Gastrocnemius medialis (tissue), 4 donors: ENCODE results near the gene PCNX2. TPM values are rescaled to one million over a fixed set of nuclear protein-coding genes. Genes with fewer than 3 reads are reported as not detected.

Source experiments
- ATAC-seq, 2 donors: fragments of 150-250 bp; one replicate each; pipeline ENCODE4 v1.9.1; 2016
- DNase-seq, 2 donors: peaks; one replicate each; pipeline ENCODE4 v3.0.0-alpha.2; 2019
- H3K27ac ChIP-seq, 4 donors: fragments of 200-600 bp; sonication (generic); 1 replicate in 1 of 4; 2 replicates in 3 of 4; pipeline ENCODE4 v1.5.1; 2016 to 2018; ENCODE audit warnings: mild to moderate bottlenecking in 2 of 4, moderate library complexity in 1 of 4
- H3K27me3 ChIP-seq, 3 donors: fragments of 200-600 bp; sonication (generic) in 2 of 3; 1 replicate in 1 of 3; 2 replicates in 2 of 3; pipeline versions ENCODE4 v1.5.1 to v1.6.0; 2016 to 2019; ENCODE audit warnings: mild to moderate bottlenecking in 1 of 3, moderate library complexity in 1 of 3
- H3K36me3 ChIP-seq, 2 donors: fragments of 200-600 bp; sonication (generic) in 1 of 2; one replicate each; pipeline ENCODE4 v1.5.1; 2017 to 2018
- H3K4me1 ChIP-seq, 2 donors: fragments of 200-600 bp; sonication (generic) in 1 of 2; one replicate each; pipeline ENCODE4 v1.5.1; 2016 to 2017; ENCODE audit warnings: mild to moderate bottlenecking in 2 of 2
- H3K4me3 ChIP-seq, 4 donors: fragments of 200-600 bp; sonication (generic) in 3 of 4; 1 replicate in 1 of 4; 2 replicates in 3 of 4; pipeline ENCODE4 v1.5.1; 2016 to 2019; ENCODE audit warnings: mild to moderate bottlenecking in 2 of 4
- H3K9me3 ChIP-seq, 3 donors: fragments of 200-600 bp; sonication (generic) in 2 of 3; 1 replicate in 1 of 3; 2 replicates in 2 of 3; pipeline ENCODE4 v1.5.1; 2016 to 2019
- POLR2A ChIP-seq, 2 donors: fragments of 450-650 bp; IDR thresholded peaks; one replicate each; pipeline ENCODE4 v1.6.1; 2017; ENCODE audit warnings: antibody characterized with exemption in 2 of 2, mild to moderate bottlenecking in 2 of 2, moderate library complexity in 2 of 2
- in situ Hi-C, 4 donors: fragments of 200-750 bp; cut with MboI; loops; one replicate each; pipeline versions ENCODE4 v1.15.0 to v1.8.0; 2017; ENCODE audit warnings: low sequenced_read_pairs in 4 of 4
- intact Hi-C: fragments of 100-400 bp; cut with DNase I; formaldehyde crosslinking; loops from one replicate; pipeline ENCODE4 v1.15.1; 2023; ENCODE audit warnings: low total_unique reads
- total RNA-seq, 4 donors: library from RNA; depleted of rRNA; stranded (reverse); fragments of >200 nt; gene quantifications; one replicate each; pipeline versions ENCODE4 v1.1.0 to v1.2.3, GENCODE V29; 2016
- TF ChIP-seq, protein P1 (sequence below), 5 experiments: fragments of 450-650 bp in 3 of 5; fragments of 200-600 bp in 2 of 5; sonication (generic) in 2 of 5; IDR thresholded peaks in 4 of 5; conservative IDR thresholded peaks in 1 of 5; 1 replicate in 4 of 5; 2 replicates in 1 of 5; pipeline ENCODE4 v1.5.1; 2016 to 2019; ENCODE audit warnings: antibody characterized with exemption in 5 of 5, mild to moderate bottlenecking in 3 of 5, moderate library complexity in 3 of 5

PCNX2 gene
- total RNA-seq, 4 donors from 2014 or later: 0.34 to 5.6 (median 1.9) TPM

DNA sequence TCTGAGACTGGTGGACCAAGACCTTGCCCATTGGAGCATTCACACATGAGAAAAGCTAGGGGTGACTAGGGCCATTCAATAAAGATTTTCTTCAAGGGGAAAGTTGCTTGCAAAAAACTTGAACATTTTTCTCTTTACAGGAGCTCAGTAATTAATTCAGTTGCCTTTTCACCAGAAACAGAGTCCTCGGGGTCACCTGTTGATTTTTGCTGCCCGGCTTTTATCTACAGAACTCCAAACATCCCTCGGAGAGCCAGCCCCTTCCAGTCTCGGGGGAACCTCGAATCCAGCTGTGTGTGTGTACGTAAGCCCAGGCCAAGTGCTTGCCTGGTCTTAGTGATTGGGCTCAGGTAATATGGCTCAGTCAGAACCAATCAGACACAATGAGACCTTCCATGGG is 47.5 kb downstream of the PCNX2 start:
- H3K4me3 ChIP-seq: no peak overlapping the region
- no peaks in the 10 kb centered on the region for H3K4me1 ChIP-seq
- TF ChIP-seq POLR2A (IDR thresholded peaks at IDR 0.05): no peak
- TF ChIP-seq, protein P1, sequence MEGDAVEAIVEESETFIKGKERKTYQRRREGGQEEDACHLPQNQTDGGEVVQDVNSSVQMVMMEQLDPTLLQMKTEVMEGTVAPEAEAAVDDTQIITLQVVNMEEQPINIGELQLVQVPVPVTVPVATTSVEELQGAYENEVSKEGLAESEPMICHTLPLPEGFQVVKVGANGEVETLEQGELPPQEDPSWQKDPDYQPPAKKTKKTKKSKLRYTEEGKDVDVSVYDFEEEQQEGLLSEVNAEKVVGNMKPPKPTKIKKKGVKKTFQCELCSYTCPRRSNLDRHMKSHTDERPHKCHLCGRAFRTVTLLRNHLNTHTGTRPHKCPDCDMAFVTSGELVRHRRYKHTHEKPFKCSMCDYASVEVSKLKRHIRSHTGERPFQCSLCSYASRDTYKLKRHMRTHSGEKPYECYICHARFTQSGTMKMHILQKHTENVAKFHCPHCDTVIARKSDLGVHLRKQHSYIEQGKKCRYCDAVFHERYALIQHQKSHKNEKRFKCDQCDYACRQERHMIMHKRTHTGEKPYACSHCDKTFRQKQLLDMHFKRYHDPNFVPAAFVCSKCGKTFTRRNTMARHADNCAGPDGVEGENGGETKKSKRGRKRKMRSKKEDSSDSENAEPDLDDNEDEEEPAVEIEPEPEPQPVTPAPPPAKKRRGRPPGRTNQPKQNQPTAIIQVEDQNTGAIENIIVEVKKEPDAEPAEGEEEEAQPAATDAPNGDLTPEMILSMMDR (IDR thresholded peaks at IDR 0.05 in 4 of 5, conservative IDR thresholded peaks at IDR 0.05 in 1 of 5): no peak
- intact Hi-C loops (no loop called here), in situ Hi-C loops (loop anchor here (10.0 to 25.0 kb wide), 4 partner anchors 611 to 1386 kb away; partner anchors contain the start of gene SIPA1L2 (in 3 of the 4))
- no peaks in the 10 kb centered on the region for H3K9me3 ChIP-seq
- ATAC-seq (no peak), DNase-seq (no peak)
- no peak overlapping the region for H3K27ac ChIP-seq
- H3K36me3 ChIP-seq: no peaks in the 10 kb centered on the region
- no peaks in the 10 kb centered on the region for H3K27me3 ChIP-seq

DNA sequence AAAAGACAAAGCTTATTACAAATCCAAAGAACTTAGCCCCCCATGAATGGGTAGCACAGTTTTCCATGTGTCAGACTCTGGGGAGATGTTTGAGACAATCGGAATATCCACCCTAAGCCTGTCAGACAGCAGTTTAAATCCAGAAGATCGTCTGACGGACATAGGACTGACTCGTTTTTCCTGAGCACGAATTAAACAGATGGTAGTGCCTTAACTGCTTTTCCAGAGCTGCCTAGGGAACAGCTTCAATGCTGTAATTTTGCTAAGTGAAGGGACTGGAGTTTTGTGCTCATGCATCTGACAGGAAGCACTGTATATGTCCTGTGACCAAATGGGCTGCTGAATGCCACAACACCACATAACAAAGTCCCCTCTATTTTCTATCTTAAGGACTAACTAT is 48.6 kb downstream of the PCNX2 start:
- no peaks in the 10 kb centered on the region for H3K27me3 ChIP-seq
- in situ Hi-C loops (loop anchor here (10.0 to 25.0 kb wide), 4 partner anchors 610 to 1385 kb away; partner anchors contain the start of gene SIPA1L2 (in 3 of the 4)), intact Hi-C loops (no loop called here)
- DNase-seq (no peak), ATAC-seq (no peak)
- TF ChIP-seq, protein P1 (IDR thresholded peaks at IDR 0.05 in 4 of 5, conservative IDR thresholded peaks at IDR 0.05 in 1 of 5): no peak
- TF ChIP-seq POLR2A (IDR thresholded peaks at IDR 0.05): no peak
- H3K27ac ChIP-seq: no peak overlapping the region
- H3K36me3 ChIP-seq: no peaks in the 10 kb centered on the region
- H3K4me3 ChIP-seq: no peak overlapping the region
- H3K9me3 ChIP-seq: no peaks in the 10 kb centered on the region
- no peaks in the 10 kb centered on the region for H3K4me1 ChIP-seq

DNA sequence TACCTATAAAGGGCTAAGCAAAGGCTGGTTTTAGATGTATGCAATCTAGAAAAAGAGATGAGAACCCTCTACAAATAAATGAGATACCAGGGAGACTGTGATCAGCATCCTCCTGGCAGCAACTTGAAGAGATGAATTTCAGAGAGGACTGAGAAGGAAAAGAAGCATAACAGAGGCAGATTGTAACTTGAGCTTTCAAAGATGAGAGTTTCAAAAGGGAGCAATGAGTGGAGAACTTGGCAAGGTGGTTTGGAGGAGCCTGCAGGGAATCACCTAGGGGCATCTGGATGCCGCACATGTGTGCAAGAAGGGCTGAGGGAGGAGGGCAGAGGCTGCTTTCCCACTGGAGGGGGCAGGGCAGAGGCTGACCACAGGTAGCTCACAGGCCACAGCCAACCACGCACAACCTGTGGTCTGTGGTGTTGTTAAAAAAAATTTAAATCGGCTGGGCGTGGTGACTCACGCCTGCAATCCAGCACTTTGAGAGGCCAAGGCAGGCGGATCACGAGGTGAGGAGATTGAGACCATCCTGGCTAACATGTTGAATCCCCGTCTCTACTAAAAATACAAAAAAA is 50.2 kb downstream of the PCNX2 start:
- H3K27ac ChIP-seq: no peak overlapping the region
- no peaks in the 10 kb centered on the region for H3K4me1 ChIP-seq
- no peaks in the 10 kb centered on the region for H3K36me3 ChIP-seq
- H3K27me3 ChIP-seq: no peaks in the 10 kb centered on the region
- DNase-seq: no peak
- H3K9me3 ChIP-seq: no peaks in the 10 kb centered on the region
- H3K4me3 ChIP-seq: no peak overlapping the region
- no peak for ATAC-seq
- no peak for TF ChIP-seq POLR2A (IDR thresholded peaks at IDR 0.05)
- TF ChIP-seq, protein P1 (IDR thresholded peaks at IDR 0.05 in 4 of 5, conservative IDR thresholded peaks at IDR 0.05 in 1 of 5): no peak
- in situ Hi-C loops (loop anchor here (10.0 to 25.0 kb wide), 4 partner anchors 608 to 1383 kb away; partner anchors contain the start of gene SIPA1L2 (in 3 of the 4)), intact Hi-C loops (no loop called here)

DNA sequence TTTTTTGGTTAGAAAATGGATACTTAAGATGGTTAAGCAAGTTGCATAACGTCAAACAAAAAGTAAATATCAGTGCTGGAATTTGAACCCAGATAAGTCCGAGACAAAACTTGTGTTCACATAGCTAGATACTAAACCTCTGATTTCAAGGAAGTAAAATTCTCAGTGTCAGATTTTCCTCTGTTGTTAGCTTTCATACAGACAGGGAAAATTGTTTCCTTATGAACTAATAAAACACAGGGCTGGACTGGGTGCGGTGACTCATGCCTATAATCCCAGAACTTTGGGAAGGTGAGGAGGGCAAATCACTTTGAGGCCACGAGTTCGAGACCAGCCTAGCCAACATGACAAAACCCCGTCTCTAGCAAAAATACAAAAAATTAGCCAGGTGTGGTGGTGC is 51.3 kb downstream of the PCNX2 start:
- intact Hi-C loops: loop anchor here (5.0 kb wide), 2 partner anchors 612 to 1377 kb away; partner anchors contain the start of gene SIPA1L2
- H3K36me3 ChIP-seq: no peaks in the 10 kb centered on the region
- no peak for DNase-seq
- no peak overlapping the region for H3K4me3 ChIP-seq
- no peak overlapping the region for H3K27ac ChIP-seq
- H3K4me1 ChIP-seq: no peaks in the 10 kb centered on the region
- no peaks in the 10 kb centered on the region for H3K27me3 ChIP-seq
- TF ChIP-seq, protein P1 (IDR thresholded peaks at IDR 0.05 in 4 of 5, conservative IDR thresholded peaks at IDR 0.05 in 1 of 5): no peak
- TF ChIP-seq POLR2A (IDR thresholded peaks at IDR 0.05): no peak
- in situ Hi-C loops: loop anchor here (10.0 to 25.0 kb wide), 4 partner anchors 607 to 1382 kb away; partner anchors contain the start of gene SIPA1L2 (in 3 of the 4)
- no peak for ATAC-seq
- no peaks in the 10 kb centered on the region for H3K9me3 ChIP-seq
